Right lobe of liver (tissue), 6 donors: ENCODE data around the gene ZCCHC14. TPM values are rescaled to one million over a fixed set of nuclear protein-coding genes. Genes with fewer than 3 reads are reported as not detected.

Source experiments
- ATAC-seq, 4 donors: fragments of 200-7000 bp; cut with Tn5 transposase; one replicate each; pipeline ENCODE4 v1.9.1; 2020; ENCODE audit warnings: mild to moderate bottlenecking in 4 of 4, moderate library complexity in 4 of 4
- DNase-seq, 3 donors: peaks; one replicate each; pipeline ENCODE4 v3.0.0-alpha.2; 2020
- H3K27ac ChIP-seq, 3 donors: fragments of 200-600 bp; one replicate each; pipeline ENCODE4 v1.8.0; 2022
- H3K27me3 ChIP-seq, 2 donors: fragments of 200-600 bp; one replicate each; pipeline ENCODE4 v1.8.0; 2022
- H3K36me3 ChIP-seq, 4 donors: fragments of 200-600 bp; sonication (generic) in 1 of 4; one replicate each; pipeline versions ENCODE4 v1.5.1 to v1.8.0; 2017 to 2022; ENCODE audit warnings: control low read depth in 1 of 4
- H3K4me1 ChIP-seq, 4 donors: fragments of 200-600 bp; sonication (generic) in 1 of 4; one replicate each; pipeline versions ENCODE4 v1.5.1 to v1.8.0; 2017 to 2022; ENCODE audit warnings: control low read depth in 1 of 4
- H3K4me3 ChIP-seq, 3 donors: fragments of 200-600 bp; one replicate each; pipeline ENCODE4 v1.8.0; 2022
- H3K9me3 ChIP-seq, 4 donors: fragments of 200-600 bp; sonication (generic) in 1 of 4; one replicate each; pipeline versions ENCODE4 v1.5.1 to v1.8.0; 2017 to 2022; ENCODE audit warnings: control low read depth in 1 of 4
- CTCF ChIP-seq, 4 donors: fragments of 200-600 bp in 3 of 4; fragments of 450-650 bp in 1 of 4; IDR thresholded peaks; one replicate each; pipeline versions ENCODE4 v1.5.1 to v1.8.0; 2016 to 2022; ENCODE audit warnings: antibody characterized with exemption in 4 of 4, mild to moderate bottlenecking in 2 of 4
- POLR2A ChIP-seq: fragments of 450-650 bp; IDR thresholded peaks from one replicate; pipeline ENCODE4 v1.6.1; 2017; ENCODE audit warnings: antibody characterized with exemption, mild to moderate bottlenecking
- WGBS: methylation state at CpG from one replicate; pipeline ENCODE4 v1.1.6; 2018; ENCODE audit warnings: low coverage, low lambda C conversion rate; ENCODE audit not compliant: insufficient coverage; ENCODE audit errors: missing lambda C conversion rate; 5-methylcytosine and 5-hydroxymethylcytosine counted together
- intact Hi-C, 2 donors: fragments of 100-400 bp; cut with DNase I; formaldehyde crosslinking; loops; one replicate each; pipeline versions ENCODE4 v1.11.2 to v1.14.1; 2022
- total RNA-seq, 6 experiments: library from RNA; depleted of rRNA in 2 of 6; stranded (reverse); fragments of >200 nt in 2 of 6; fragmentation: NEBNext Ultra II Directional in 3 of 6; extraction: Animal tissue kit (Norgen Biotek cat#: 25700) in 3 of 6; gene quantifications; one replicate each; pipeline versions ENCODE4 v1.1.0 to v1.2.4, GENCODE V29; 2016 to 2023
- donor health status: DM: no; HTN: yes; CAD: no.
- donor health status: DM: no; HTN: no; CAD: no.
- donor health status: DM: no; HTN: no; CAD: no.
- donor health status: DM: no; HTN: yes; CAD: no.
- donor health status: DM: no; HTN: yes; CAD: no.

ZCCHC14 gene
- total RNA-seq, 6 experiments from 2014 or later = 12.6 to 26.5 (median 17.7) TPM

GRCh38 chr16:87404764-87405625 lies 87.8 kb downstream of the ZCCHC14 start:
- H3K9me3 ChIP-seq = no peaks in the 10 kb centered on the region
- no peaks in the 10 kb centered on the region for H3K4me1 ChIP-seq
- no peaks in the 10 kb centered on the region for H3K27me3 ChIP-seq
- DNase-seq (peak in 2 of 3 donors; percentile 36 to 38), ATAC-seq (peak in 2 of 4 donors; percentile 25 to 36)
- no peak overlapping the region for H3K4me3 ChIP-seq
- TF ChIP-seq CTCF (IDR thresholded peaks at IDR 0.05) = no peak
- no peak for TF ChIP-seq POLR2A
- H3K36me3 ChIP-seq = peaks cover 1 to 55% (median 20%) of the 10 kb centered on the region in 4 donors
- no peak overlapping the region for H3K27ac ChIP-seq
- 89% methylated on average over 11 of the region's 19 CpGs for WGBS
- intact Hi-C loops = no loop called here

GRCh38 chr16:87395181-87395842 lies 97.5 kb downstream of the ZCCHC14 start:
- Histone ChIP-seq H3K4me3 (no peak overlapping the region), H3K4me1 (peaks cover 0 to 27% (median 9%) of the 10 kb centered on the region in 4 donors), H3K27me3 (no peaks in the 10 kb centered on the region), H3K9me3 (no peaks in the 10 kb centered on the region), H3K27ac (no peak overlapping the region), H3K36me3 (peaks cover 0 to 15% (median 8%) of the 10 kb centered on the region in 4 donors)
- WGBS = 67% methylated on average over 7 of the region's 7 CpGs
- DNase-seq (no peak), ATAC-seq (no peak)
- TF ChIP-seq CTCF (IDR thresholded peaks at IDR 0.05) (no peak), POLR2A (no peak)
- intact Hi-C loops = no loop called here

GRCh38 chr16:87393680-87394055 lies 99.2 kb downstream of the ZCCHC14 start:
- Histone ChIP-seq H3K36me3 (peaks cover 0 to 2% (median under 1%) of the 10 kb centered on the region in 4 donors), H3K4me3 (peak overlapping the region; percentile 64 to 80 (median 65)), H3K9me3 (no peaks in the 10 kb centered on the region), H3K27me3 (no peaks in the 10 kb centered on the region), H3K27ac (peak overlapping the region; percentile 97 to 100 (median 100)), H3K4me1 (peaks cover 0 to 42% (median 15%) of the 10 kb centered on the region in 4 donors)
- peak in 1 of 3 donors; percentile 19 for DNase-seq
- TF ChIP-seq CTCF (IDR thresholded peaks at IDR 0.05) (no peak), POLR2A (no peak)
- intact Hi-C loops = no loop called here
- WGBS = 72% methylated on average over 6 of the region's 6 CpGs
- no peak for ATAC-seq

GRCh38 chr16:87392821-87393679 lies 99.8 kb downstream of the ZCCHC14 start:
- WGBS = under 1% methylated on average over 20 of the region's 53 CpGs
- peak overlapping the region; percentile 64 to 80 (median 65) for H3K4me3 ChIP-seq
- H3K27me3 ChIP-seq = no peaks in the 10 kb centered on the region
- DNase-seq (peak; percentile 64 to 71 (median 68)), ATAC-seq (peak in 2 of 4 donors; percentile 2 to 3)
- intact Hi-C loops = no loop called here
- no peaks in the 10 kb centered on the region for H3K9me3 ChIP-seq
- no peaks in the 10 kb centered on the region for H3K36me3 ChIP-seq
- peak in 3 of 4 donors; percentile 22 to 36 (median 30) for TF ChIP-seq CTCF (IDR thresholded peaks at IDR 0.05)
- no peak for TF ChIP-seq POLR2A
- peak overlapping the region; percentile 97 to 100 (median 100) for H3K27ac ChIP-seq
- H3K4me1 ChIP-seq = peaks cover 0 to 42% (median 16%) of the 10 kb centered on the region in 4 donors
